ENCODE measurements around the gene FNDC5.

FNDC5 gene

GRCh38 chr1:32883338-32884031 lies 12.8 kb upstream of the FNDC5 start:
- TF ChIP-seq CTCF (IDR thresholded peaks at IDR 0.05; ENCODE audit: low read depth, low read length): no peak
- H3K4me3 ChIP-seq (replicated peaks in 1 of 2; ENCODE audit: low read depth in 2 of 2, low read length in 2 of 2): no peak overlapping the region
- no peak for DNase-seq (ENCODE audit: low read depth in 2 of 2)

GRCh38 chr1:32881871-32882850 lies 11.4 kb upstream of the FNDC5 start:
- no peak for DNase-seq (ENCODE audit: low read depth in 2 of 2)
- no peak for TF ChIP-seq CTCF (IDR thresholded peaks at IDR 0.05; ENCODE audit: low read depth, low read length)
- no peak overlapping the region for H3K4me3 ChIP-seq (replicated peaks in 1 of 2; ENCODE audit: low read depth in 2 of 2, low read length in 2 of 2)

- no peak for DNase-seq (ENCODE audit: low read depth in 2 of 2)
- no peak overlapping the region for H3K4me3 ChIP-seq (replicated peaks in 1 of 2; ENCODE audit: low read depth in 2 of 2, low read length in 2 of 2)
- no peak for TF ChIP-seq CTCF (IDR thresholded peaks at IDR 0.05; ENCODE audit: low read depth, low read length)
Measured at GRCh38 chr1:32881291-32881690, 10.6 kb upstream of the FNDC5 start.

GRCh38 chr1:32878637-32879041 lies 7.9 kb upstream of the FNDC5 start:
- TF ChIP-seq CTCF (IDR thresholded peaks at IDR 0.05; ENCODE audit: low read depth, low read length): no peak
- no peak overlapping the region for H3K4me3 ChIP-seq (replicated peaks in 1 of 2; ENCODE audit: low read depth in 2 of 2, low read length in 2 of 2)
- DNase-seq (ENCODE audit: low read depth in 2 of 2): no peak

- peak; percentile 43 to 54 for DNase-seq (ENCODE audit: low read depth in 2 of 2)
- no peak overlapping the region for H3K4me3 ChIP-seq (replicated peaks in 1 of 2; ENCODE audit: low read depth in 2 of 2, low read length in 2 of 2)
- no peak for TF ChIP-seq CTCF (IDR thresholded peaks at IDR 0.05; ENCODE audit: low read depth, low read length)
Measured at GRCh38 chr1:32878183-32878582, 7.5 kb upstream of the FNDC5 start.

GRCh38 chr1:32877211-32878110 lies 6.7 kb upstream of the FNDC5 start:
- no peak for TF ChIP-seq CTCF (IDR thresholded peaks at IDR 0.05; ENCODE audit: low read depth, low read length)
- DNase-seq (ENCODE audit: low read depth in 2 of 2): no peak
- H3K4me3 ChIP-seq (replicated peaks in 1 of 2; ENCODE audit: low read depth in 2 of 2, low read length in 2 of 2): no peak overlapping the region

Measured in cardiac fibroblast (primary cell).